ENCODE measurements around the gene NEAT1. TPM values are rescaled to one million over a fixed set of nuclear protein-coding genes. Genes with fewer than 3 reads are reported as not detected.
A peak's percentile ranks its signal among the peaks of the same experiment; 100 is the strongest.

Gene NEAT1
- total and polyA plus RNA-seq, 4 donors = 239 to 1,734 (median 1,437) TPM

DNA sequence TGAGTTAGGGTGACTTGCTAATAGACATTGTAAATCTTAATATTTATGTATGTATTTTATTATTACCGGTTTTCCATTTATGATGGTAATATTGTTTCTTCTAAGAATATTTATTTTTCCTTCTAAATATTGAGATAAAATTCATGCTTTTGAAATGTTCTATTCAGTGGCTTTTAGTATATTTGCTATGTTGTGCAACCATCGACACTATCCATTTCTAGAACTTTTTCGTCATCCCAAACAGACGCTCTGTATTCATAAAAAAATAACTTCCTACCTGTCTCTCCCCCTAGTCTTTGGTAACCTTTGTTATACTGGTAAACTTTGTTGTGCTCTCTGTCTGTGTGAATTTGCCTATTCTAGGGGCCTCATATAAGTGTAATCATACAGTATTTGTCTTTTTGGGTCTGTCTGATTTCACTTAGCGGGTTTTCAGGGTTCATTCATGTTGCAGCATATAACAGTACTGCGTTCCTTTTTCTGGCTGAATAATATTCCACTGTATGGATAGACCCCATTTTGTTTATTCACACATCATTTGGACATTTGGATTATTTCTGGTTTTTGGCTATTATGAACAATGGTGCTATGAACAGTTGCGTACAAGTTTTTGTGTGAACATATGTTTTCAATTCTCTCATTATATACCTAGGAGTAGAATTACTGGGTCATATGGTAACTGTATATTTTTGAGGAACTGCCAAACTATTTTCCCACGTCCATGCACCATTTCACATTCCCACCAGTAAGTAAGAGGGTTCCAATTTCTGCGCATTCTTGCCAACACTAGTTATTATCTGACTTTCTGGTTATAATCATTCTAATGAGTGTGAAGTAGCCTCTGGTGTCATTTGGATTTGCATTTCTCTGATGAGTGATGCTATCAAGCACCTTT, 15.9 kb downstream of the NEAT1 start:
- H3K4me3 ChIP-seq (ENCODE audit: low read length in 2 of 2) = no peak overlapping the region
- H3K27ac ChIP-seq (ENCODE audit: low read depth in 1 of 2, low read length in 2 of 2) = no peak overlapping the region
- no peaks in the 10 kb centered on the region for H3K27me3 ChIP-seq (ENCODE audit: control insufficient read depth in 1 of 2, insufficient read depth in 2 of 2, low read length in 1 of 2)
- H3K9me3 ChIP-seq (ENCODE audit: control insufficient read depth, low read length) = no peaks in the 10 kb centered on the region
- no peak for ATAC-seq (ENCODE audit: low FRiP score)
- no peaks in the 10 kb centered on the region for H3K4me1 ChIP-seq (ENCODE audit: control insufficient read depth in 1 of 2, insufficient read depth in 2 of 2, low read length in 2 of 2)
- intact Hi-C loops (cut with DNase I) = no loop called here
- WGBS, 2 donors = 87 to 89% methylated on average over 9 of the region's 9 CpGs
- no peak for DNase-seq
- H3K36me3 ChIP-seq (ENCODE audit: control insufficient read depth in 1 of 2, insufficient read depth in 2 of 2, low read length in 1 of 2) = peaks cover 4 to 11% of the 10 kb centered on the region in 2 donors

DNA sequence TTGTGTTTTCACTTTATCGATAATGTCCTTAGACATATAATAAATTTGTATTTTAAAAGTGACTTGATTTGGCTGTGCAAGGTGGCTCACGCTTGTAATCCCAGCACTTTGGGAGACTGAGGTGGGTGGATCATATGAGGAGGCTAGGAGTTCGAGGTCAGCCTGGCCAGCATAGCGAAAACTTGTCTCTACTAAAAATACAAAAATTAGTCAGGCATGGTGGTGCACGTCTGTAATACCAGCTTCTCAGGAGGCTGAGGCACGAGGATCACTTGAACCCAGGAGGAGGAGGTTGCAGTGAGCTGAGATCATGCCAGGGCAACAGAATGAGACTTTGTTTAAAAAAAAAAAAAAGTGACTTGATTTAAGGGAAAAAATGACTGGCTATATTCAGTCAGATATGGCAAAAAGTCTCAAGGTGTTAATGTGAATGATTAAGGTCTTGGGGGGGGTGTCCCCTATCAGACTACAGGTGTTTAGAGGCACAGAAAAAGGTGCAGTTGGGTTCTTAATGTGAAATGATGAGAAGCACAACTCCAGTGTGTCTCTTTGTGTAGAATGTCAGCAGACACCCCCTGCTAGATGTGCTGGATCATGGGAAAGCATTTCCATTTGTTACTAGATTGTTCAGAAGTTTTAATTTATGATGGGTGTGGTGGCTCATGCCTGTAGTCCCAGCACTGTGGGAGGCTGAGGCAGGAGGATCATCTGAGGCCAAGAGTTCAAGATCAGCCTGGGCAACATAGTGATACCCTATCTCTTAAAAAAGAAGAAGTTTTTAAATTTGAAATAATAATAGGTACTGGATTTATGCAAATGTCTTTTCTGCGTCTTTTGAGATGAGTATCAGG, 17.0 kb downstream of the NEAT1 start:
- Histone ChIP-seq H3K27me3 (ENCODE audit: control insufficient read depth in 1 of 2, insufficient read depth in 2 of 2, low read length in 1 of 2) (no peaks in the 10 kb centered on the region), H3K27ac (ENCODE audit: low read depth in 1 of 2, low read length in 2 of 2) (no peak overlapping the region), H3K4me3 (ENCODE audit: low read length in 2 of 2) (no peak overlapping the region), H3K36me3 (ENCODE audit: control insufficient read depth in 1 of 2, insufficient read depth in 2 of 2, low read length in 1 of 2) (peaks cover 7 to 12% of the 10 kb centered on the region in 2 donors), H3K9me3 (ENCODE audit: control insufficient read depth, low read length) (no peaks in the 10 kb centered on the region), H3K4me1 (ENCODE audit: control insufficient read depth in 1 of 2, insufficient read depth in 2 of 2, low read length in 2 of 2) (no peaks in the 10 kb centered on the region)
- intact Hi-C loops (cut with DNase I) = no loop called here
- no peak for DNase-seq
- WGBS, 2 donors = 85 to 88% methylated on average over 7 of the region's 7 CpGs
- no peak for ATAC-seq (ENCODE audit: low FRiP score)

DNA sequence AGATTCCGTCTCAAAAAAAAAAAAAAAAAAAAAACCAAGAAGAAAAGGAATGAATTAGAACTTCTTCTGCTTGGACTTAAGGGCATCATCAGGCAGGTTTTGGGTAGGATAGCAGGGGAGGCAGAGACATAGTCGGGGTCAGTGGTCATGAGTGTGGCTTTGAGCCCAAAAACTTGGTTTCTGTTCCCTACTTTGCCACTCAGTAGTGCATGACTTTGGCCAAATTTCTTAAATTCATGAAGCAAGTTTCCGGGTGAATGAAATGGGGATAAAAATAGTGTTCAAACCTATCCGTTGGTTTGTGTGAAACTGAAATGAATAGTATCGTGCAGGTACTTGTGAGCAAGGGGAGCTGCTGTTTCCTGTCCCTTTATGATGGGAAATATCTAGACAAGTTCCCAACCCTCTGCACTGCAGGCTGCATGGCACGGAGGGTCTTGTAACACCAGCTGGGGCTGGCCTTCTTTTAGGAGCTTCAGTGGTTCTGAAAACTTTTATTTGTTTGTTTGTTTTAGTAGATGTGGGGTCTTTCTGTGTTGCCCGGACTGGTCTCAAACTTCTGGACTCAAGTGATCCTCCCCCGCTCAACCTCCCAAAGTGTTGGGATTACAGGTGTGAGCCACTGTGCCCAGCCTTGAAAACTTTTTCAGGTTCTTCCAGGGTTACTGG, 18.4 kb downstream of the NEAT1 start:
- DNase-seq (no peak), ATAC-seq (ENCODE audit: low FRiP score) (no peak)
- no peaks in the 10 kb centered on the region for H3K27me3 ChIP-seq (ENCODE audit: control insufficient read depth in 1 of 2, insufficient read depth in 2 of 2, low read length in 1 of 2)
- H3K4me3 ChIP-seq (ENCODE audit: low read length in 2 of 2) = no peak overlapping the region
- intact Hi-C loops (cut with DNase I) = no loop called here
- H3K27ac ChIP-seq (ENCODE audit: low read depth in 1 of 2, low read length in 2 of 2) = no peak overlapping the region
- H3K9me3 ChIP-seq (ENCODE audit: control insufficient read depth, low read length) = no peaks in the 10 kb centered on the region
- WGBS, 2 donors = 64 to 67% methylated on average over 8 of the region's 8 CpGs
- H3K4me1 ChIP-seq (ENCODE audit: control insufficient read depth in 1 of 2, insufficient read depth in 2 of 2, low read length in 2 of 2) = no peaks in the 10 kb centered on the region
- peaks cover 8 to 11% of the 10 kb centered on the region in 2 donors for H3K36me3 ChIP-seq (ENCODE audit: control insufficient read depth in 1 of 2, insufficient read depth in 2 of 2, low read length in 1 of 2)

DNA sequence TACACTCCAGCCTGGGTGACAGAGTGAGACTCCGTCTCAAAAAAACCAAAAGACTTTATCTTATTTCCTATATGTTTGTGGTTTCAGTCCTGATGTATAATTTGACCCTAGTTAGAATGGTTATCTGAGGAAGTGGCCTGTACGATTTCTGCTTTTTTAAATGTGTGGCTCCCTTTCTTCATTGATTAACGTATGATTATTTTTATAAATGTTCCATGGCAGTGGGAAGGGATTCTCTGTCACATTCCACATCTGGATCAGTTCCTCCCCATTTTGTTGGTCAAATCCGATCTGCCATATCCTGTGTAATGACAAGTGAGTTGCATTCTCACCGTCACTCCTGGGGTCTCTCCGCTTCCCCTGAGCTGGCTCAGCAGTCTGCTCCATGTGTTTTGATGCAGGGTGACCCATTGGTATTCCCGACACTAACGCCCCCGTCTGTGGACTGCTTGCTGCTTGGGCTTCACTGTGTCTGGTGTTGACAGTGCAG, 20.3 kb downstream of the NEAT1 start:
- no peak for ATAC-seq (ENCODE audit: low FRiP score)
- Histone ChIP-seq H3K4me1 (ENCODE audit: control insufficient read depth in 1 of 2, insufficient read depth in 2 of 2, low read length in 2 of 2) (no peaks in the 10 kb centered on the region), H3K9me3 (ENCODE audit: control insufficient read depth, low read length) (no peaks in the 10 kb centered on the region), H3K4me3 (ENCODE audit: low read length in 2 of 2) (no peak overlapping the region), H3K27me3 (ENCODE audit: control insufficient read depth in 1 of 2, insufficient read depth in 2 of 2, low read length in 1 of 2) (no peaks in the 10 kb centered on the region), H3K36me3 (ENCODE audit: control insufficient read depth in 1 of 2, insufficient read depth in 2 of 2, low read length in 1 of 2) (peaks cover 3 to 4% of the 10 kb centered on the region in 2 donors), H3K27ac (ENCODE audit: low read depth in 1 of 2, low read length in 2 of 2) (peak overlapping the region in 1 of 2 donors; percentile 17)
- DNase-seq = no peak
- intact Hi-C loops (cut with DNase I) = no loop called here
- WGBS, 2 donors = 53 to 59% methylated on average over 9 of the region's 9 CpGs

DNA sequence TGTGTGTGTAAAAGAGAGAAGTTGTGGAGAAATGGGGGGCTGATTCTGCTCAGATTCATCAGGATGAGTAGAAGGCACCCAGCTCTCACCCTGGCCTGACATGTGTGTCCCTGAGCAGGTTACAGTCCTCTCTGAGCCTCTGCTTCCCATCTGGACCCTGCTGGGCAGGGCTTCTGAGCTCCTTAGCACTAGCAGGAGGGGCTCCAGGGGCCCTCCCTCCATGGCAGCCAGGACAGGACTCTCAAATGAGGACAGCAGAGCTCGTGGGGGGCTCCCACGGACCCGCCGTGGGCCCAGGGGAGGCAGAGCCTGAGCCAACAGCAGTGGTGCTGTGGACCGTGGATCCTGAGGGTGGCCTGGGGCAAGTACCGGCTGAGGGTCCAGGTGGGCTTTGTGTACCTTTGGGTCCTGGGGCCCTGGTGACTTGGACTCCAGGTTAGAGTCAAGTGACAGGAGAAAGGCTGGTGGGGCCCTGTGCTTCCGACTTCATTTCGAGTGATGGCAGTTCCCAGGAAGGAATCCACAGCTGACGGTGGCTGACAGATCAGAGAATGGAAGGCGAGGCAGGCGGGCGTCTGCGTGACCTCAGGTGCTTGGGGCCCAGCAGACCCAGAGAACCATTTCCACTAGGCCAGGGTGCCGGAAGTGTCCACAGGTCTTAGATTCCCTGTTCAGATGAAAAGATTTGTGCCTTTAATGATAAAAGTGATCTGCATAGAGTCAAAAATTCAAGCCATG, 21.9 kb downstream of the NEAT1 start:
- Histone ChIP-seq H3K36me3 (ENCODE audit: control insufficient read depth in 1 of 2, insufficient read depth in 2 of 2, low read length in 1 of 2) (peaks cover 1 to 4% of the 10 kb centered on the region in 2 donors), H3K9me3 (ENCODE audit: control insufficient read depth, low read length) (no peaks in the 10 kb centered on the region), H3K4me1 (ENCODE audit: control insufficient read depth in 1 of 2, insufficient read depth in 2 of 2, low read length in 2 of 2) (no peaks in the 10 kb centered on the region), H3K27ac (ENCODE audit: low read depth in 1 of 2, low read length in 2 of 2) (peak overlapping the region in 1 of 2 donors; percentile 0), H3K4me3 (ENCODE audit: low read length in 2 of 2) (no peak overlapping the region), H3K27me3 (ENCODE audit: control insufficient read depth in 1 of 2, insufficient read depth in 2 of 2, low read length in 1 of 2) (no peaks in the 10 kb centered on the region)
- ATAC-seq (ENCODE audit: low FRiP score) (no peak), DNase-seq (no peak)
- WGBS, 2 donors = 89 to 91% methylated on average over 14 of the region's 14 CpGs
- intact Hi-C loops (cut with DNase I) = no loop called here

DNA sequence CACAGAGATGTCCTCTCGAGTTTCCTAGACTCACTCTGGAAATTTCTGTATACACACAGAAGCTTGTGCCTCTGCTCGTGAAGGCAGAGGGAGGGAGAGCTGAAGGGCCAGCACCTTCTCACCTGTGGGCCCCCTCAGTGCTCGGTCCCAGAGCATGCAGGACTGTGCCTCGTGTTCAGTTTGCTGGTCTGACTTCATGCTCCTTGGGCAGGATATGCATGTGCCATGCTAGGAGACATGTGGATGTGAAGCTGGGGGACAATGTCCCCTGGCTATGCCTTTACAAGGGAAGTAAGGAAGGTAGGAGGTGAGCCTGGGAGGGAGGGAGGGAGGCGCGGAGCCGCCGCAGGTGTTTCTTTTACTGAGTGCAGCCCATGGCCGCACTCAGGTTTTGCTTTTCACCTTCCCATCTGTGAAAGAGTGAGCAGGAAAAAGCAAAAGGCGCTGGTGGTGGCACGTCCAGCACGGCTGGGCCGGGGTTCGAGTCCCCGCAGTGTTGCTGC, 22.6 kb downstream of the NEAT1 start:
- no peaks in the 10 kb centered on the region for H3K27me3 ChIP-seq (ENCODE audit: control insufficient read depth in 1 of 2, insufficient read depth in 2 of 2, low read length in 1 of 2)
- DNase-seq (no peak), ATAC-seq (ENCODE audit: low FRiP score) (no peak)
- no peak overlapping the region for H3K4me3 ChIP-seq (ENCODE audit: low read length in 2 of 2)
- H3K4me1 ChIP-seq (ENCODE audit: control insufficient read depth in 1 of 2, insufficient read depth in 2 of 2, low read length in 2 of 2) = no peaks in the 10 kb centered on the region
- H3K9me3 ChIP-seq (ENCODE audit: control insufficient read depth, low read length) = no peaks in the 10 kb centered on the region
- WGBS, 2 donors = 92% methylated on average over 15 of the region's 15 CpGs
- H3K27ac ChIP-seq (ENCODE audit: low read depth in 1 of 2, low read length in 2 of 2) = no peak overlapping the region
- intact Hi-C loops (cut with DNase I) = no loop called here
- peaks cover 1 to 4% of the 10 kb centered on the region in 2 donors for H3K36me3 ChIP-seq (ENCODE audit: control insufficient read depth in 1 of 2, insufficient read depth in 2 of 2, low read length in 1 of 2)

DNA sequence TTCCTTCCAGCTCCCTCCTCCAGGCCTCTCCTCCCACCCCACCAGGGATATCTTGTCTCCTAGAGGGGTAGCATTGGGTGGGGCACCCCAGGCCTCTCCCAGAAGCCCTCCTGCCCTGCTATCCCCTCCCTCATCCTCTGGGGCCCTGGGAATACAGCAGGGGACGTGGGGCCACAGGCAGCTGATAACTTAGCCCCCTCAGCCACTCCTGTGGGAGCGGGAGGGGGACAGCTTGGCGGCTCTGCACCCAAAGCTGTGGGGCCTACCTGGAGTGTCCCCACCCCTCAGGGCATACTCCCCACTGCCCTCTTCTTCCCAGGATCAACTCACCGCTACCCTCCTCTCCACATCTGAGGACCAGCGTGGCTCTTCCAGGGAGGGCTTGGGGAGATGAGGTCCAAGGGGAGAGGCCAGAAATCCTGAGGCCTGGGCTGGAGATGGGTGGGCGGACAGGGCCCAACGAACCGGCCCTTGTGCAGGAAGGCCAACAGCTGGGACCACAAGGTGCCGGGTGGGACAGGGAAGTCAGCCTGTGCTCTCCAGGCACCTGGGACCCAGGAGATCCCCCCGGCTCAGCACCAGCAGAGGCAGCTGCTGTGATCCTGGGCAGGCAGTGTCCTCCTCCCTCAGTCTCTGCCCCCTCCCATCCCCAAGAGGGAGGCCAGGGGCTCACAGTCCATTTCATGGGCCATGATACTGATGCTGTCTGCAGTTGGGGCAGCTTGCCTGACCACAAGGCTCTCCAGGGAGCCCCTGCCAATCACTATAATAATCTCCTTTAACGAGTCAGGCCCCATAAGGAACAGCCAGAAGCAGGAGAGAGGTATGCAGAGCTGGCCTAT, 23.2 kb downstream of the NEAT1 start:
- ATAC-seq (ENCODE audit: low FRiP score) (peak; percentile 24), DNase-seq (peak in 1 of 2 donors; percentile 79)
- no peaks in the 10 kb centered on the region for H3K4me1 ChIP-seq (ENCODE audit: control insufficient read depth in 1 of 2, insufficient read depth in 2 of 2, low read length in 2 of 2)
- intact Hi-C loops (cut with DNase I) = no loop called here
- H3K9me3 ChIP-seq (ENCODE audit: control insufficient read depth, low read length) = no peaks in the 10 kb centered on the region
- no peak overlapping the region for H3K27ac ChIP-seq (ENCODE audit: low read depth in 1 of 2, low read length in 2 of 2)
- H3K4me3 ChIP-seq (ENCODE audit: low read length in 2 of 2) = no peak overlapping the region
- H3K36me3 ChIP-seq (ENCODE audit: control insufficient read depth in 1 of 2, insufficient read depth in 2 of 2, low read length in 1 of 2) = peaks cover 1 to 4% of the 10 kb centered on the region in 2 donors
- WGBS, 2 donors = 78 to 82% methylated on average over 11 of the region's 11 CpGs
- H3K27me3 ChIP-seq (ENCODE audit: control insufficient read depth in 1 of 2, insufficient read depth in 2 of 2, low read length in 1 of 2) = no peaks in the 10 kb centered on the region
